A549 (cell line): ENCODE data around the gene GNB5. TPM values are rescaled to one million over a fixed set of nuclear protein-coding genes. Genes with fewer than 3 reads are reported as not detected.

Experiments used
- ATAC-seq, 2 experiments: fragments of 200-7000 bp in 1 of 2; fragments of >200 bp in 1 of 2; cut with Nextera tagmentation in 1 of 2; cut with Tn5 transposase in 1 of 2; 3 replicates each; pipeline versions ENCODE4 v1.8.0 to v1.9.1; 2018 to 2020; ENCODE audit warnings: mild to moderate bottlenecking in 1 of 2, moderate library complexity in 1 of 2
- CTCF ChIA-PET: fragments of 300-600 bp; sonication (Branson Sonifier 250); formaldehyde crosslinking; extraction: SDS; loops from one replicate; lab custom pipeline; 2021; ENCODE audit warnings: antibody characterized with exemption, inconsistent platforms; lab: Yijun Ruan, JAX
- POLR2A ChIA-PET: fragments of 350-600 bp; formaldehyde crosslinking; extraction: SDS; loops from one replicate; lab custom pipeline; 2021; ENCODE audit warnings: antibody characterized with exemption, inconsistent platforms; lab: Yijun Ruan, JAX
- DNase-seq, 2 experiments: peaks; one replicate each; pipeline versions ENCODE4 v3.0.0 to v3.0.0-alpha.2; 2011 to 2016; ENCODE audit warnings: low read depth in 1 of 2, low spot score in 1 of 2
- FAIRE-seq: peaks from 2 replicates; lab custom pipeline; 2011; peaks lifted over from hg19 to GRCh38; lab: Jason Lieb, UNC
- H3K27ac ChIP-seq, 2 experiments: fragments of >200 bp; sonication (Bioruptor Twin); formaldehyde crosslinking; 3 replicates each; pipeline ENCODE4 v1.5.1; 2016 to 2017
- H3K4me1 ChIP-seq: fragments of >200 bp; sonication (Bioruptor Twin); formaldehyde crosslinking; 3 replicates; pipeline ENCODE4 v1.6.1; 2016
- H3K4me2 ChIP-seq: fragments of >200 bp; sonication (Bioruptor Twin); formaldehyde crosslinking; 3 replicates; pipeline ENCODE4 v1.6.1; 2016
- H3K4me3 ChIP-seq: fragments of >200 bp; sonication (Bioruptor Twin); formaldehyde crosslinking; 3 replicates; pipeline ENCODE4 v1.5.1; 2016
- H3K9me3 ChIP-seq: fragments of >200 bp; sonication (Bioruptor Twin); formaldehyde crosslinking; 3 replicates; pipeline ENCODE4 v1.6.1; 2016
- CBX2 ChIP-seq: fragments of 200-600 bp; sonication (generic); IDR thresholded peaks from 2 replicates; pipeline ENCODE4 v1.6.1; 2016; ENCODE audit warnings: low read depth, mild to moderate bottlenecking, borderline replicate concordance
- CBX8 ChIP-seq: fragments of 200-600 bp; sonication (generic); IDR thresholded peaks from 2 replicates; pipeline ENCODE4 v1.6.1; 2016
- CEBPB ChIP-seq, 2 experiments: fragments of >200 bp in 1 of 2; sonication (Bioruptor Twin) in 1 of 2; formaldehyde crosslinking in 1 of 2; IDR thresholded peaks; 2 replicates each; pipeline ENCODE4 v1.6.1; 2012 to 2016
- CHD4 ChIP-seq: fragments of 200-600 bp; sonication (generic); IDR thresholded peaks from 2 replicates; pipeline ENCODE4 v1.6.1; 2016; ENCODE audit warnings: antibody characterized with exemption, mild to moderate bottlenecking, borderline replicate concordance
- ESRRA ChIP-seq: fragments of 150-350 bp; IDR thresholded peaks from 2 replicates; pipeline ENCODE4 v1.6.1; 2014; ENCODE audit warnings: mild to moderate bottlenecking, low read length, borderline replicate concordance
- FOSL2 ChIP-seq, 2 experiments: fragments of 450-650 bp in 1 of 2; fragments of >200 bp in 1 of 2; sonication (Bioruptor Twin) in 1 of 2; formaldehyde crosslinking; IDR thresholded peaks; 2 replicates each; pipeline versions ENCODE4 v1.5.0 to v1.6.1; 2016 to 2020; ENCODE audit warnings: mild to moderate bottlenecking in 1 of 2, moderate library complexity in 1 of 2
- FOXS1 ChIP-seq: fragments of 250-450 bp; sonication (Bioruptor Pico); IDR thresholded peaks from 2 replicates; pipeline ENCODE4 v1.5.0; 2020; ENCODE audit warnings: mild to moderate bottlenecking, moderate library complexity
- HEYL ChIP-seq: fragments of 250-450 bp; sonication (Bioruptor Pico); IDR thresholded peaks from 2 replicates; pipeline ENCODE4 v1.8.0; 2021; ENCODE audit warnings: mild to moderate bottlenecking, moderate library complexity
- HOXA7 ChIP-seq: fragments of 250-450 bp; sonication (Bioruptor Pico); IDR thresholded peaks from 2 replicates; pipeline ENCODE4 v1.5.0; 2020; ENCODE audit warnings: mild to moderate bottlenecking, moderate library complexity
- MAFK ChIP-seq: fragments of 450-650 bp; IDR thresholded peaks from 2 replicates; pipeline ENCODE4 v1.6.1; 2014; ENCODE audit not compliant: partially characterized antibody
- NFE2L2 ChIP-seq: fragments of 150-350 bp; conservative IDR thresholded peaks from 2 replicates; pipeline ENCODE4 v1.6.1; 2014; ENCODE audit warnings: low read length
- NPAS2 ChIP-seq: fragments of 250-450 bp; sonication (Bioruptor Pico); IDR thresholded peaks from 2 replicates; pipeline ENCODE4 v1.8.0; 2022; ENCODE audit warnings: mild to moderate bottlenecking, moderate library complexity, borderline replicate concordance
- PHF8 ChIP-seq: fragments of 200-600 bp; sonication (generic); IDR thresholded peaks from 2 replicates; pipeline ENCODE4 v1.6.1; 2016; ENCODE audit warnings: low read depth, mild to moderate bottlenecking, antibody characterized with exemption, moderate library complexity, borderline replicate concordance
- RAD21 ChIP-seq, 2 experiments: fragments of >200 bp in 1 of 2; sonication (Bioruptor Twin) in 1 of 2; formaldehyde crosslinking in 1 of 2; IDR thresholded peaks in 1 of 2; conservative IDR thresholded peaks in 1 of 2; 2 replicates in 1 of 2; 3 replicates in 1 of 2; pipeline ENCODE4 v1.6.1; 2012 to 2018; ENCODE audit warnings: inconsistent platforms in 1 of 2
- SMC3 ChIP-seq: fragments of >200 bp; sonication (Bioruptor Twin); formaldehyde crosslinking; IDR thresholded peaks from 3 replicates; pipeline ENCODE4 v1.6.1; 2018; ENCODE audit warnings: inconsistent platforms
- TP53 ChIP-seq: fragments of 250-450 bp; sonication (Bioruptor Pico); IDR thresholded peaks from 2 replicates; pipeline ENCODE4 v1.5.0; 2021; ENCODE audit warnings: mild to moderate bottlenecking, moderate library complexity
- ZSCAN20 ChIP-seq: fragments of 250-450 bp; sonication (Bioruptor Pico); IDR thresholded peaks from 2 replicates; pipeline ENCODE4 v1.8.0; 2022; ENCODE audit warnings: mild to moderate bottlenecking, moderate library complexity
- WGBS: methylation state at CpG from one replicate; pipeline ENCODE4 v1.1.6; 2017; ENCODE audit errors: missing lambda C conversion rate; 5-methylcytosine and 5-hydroxymethylcytosine counted together
- polyA plus RNA-seq, 4 experiments: library from polyadenylated mRNA; depleted of rRNA in 3 of 4; stranded (reverse); fragments of >200 nt; fragmentation: RNase III in 1 of 4; extraction: RNeasy Plus Mini Kit Qiagen cat#74134 plus additional on column Dnase treatment in 1 of 4; gene quantifications; 2 replicates in 3 of 4; 3 replicates in 1 of 4; pipeline ENCODE4 v1.2.3, GENCODE V29; 2011 to 2017
- TF ChIP-seq, protein P1 (sequence below): IDR thresholded peaks from 2 replicates; pipeline ENCODE4 v1.6.1; 2012
- TF ChIP-seq, protein P2 (sequence below): fragments of 200-600 bp; sonication (generic); IDR thresholded peaks from 2 replicates; pipeline ENCODE4 v1.6.1; 2016; ENCODE audit warnings: antibody characterized with exemption, mild to moderate bottlenecking, moderate library complexity
- TF ChIP-seq, protein P3 (sequence below): fragments of >200 bp; sonication (Bioruptor Twin); formaldehyde crosslinking; IDR thresholded peaks from 3 replicates; pipeline ENCODE4 v1.5.1; 2016

Gene GNB5
- polyA plus RNA-seq, 2 of the 4 experiments (the other 2 are of a cell fraction): 57.2 to 67.5 TPM

DNA sequence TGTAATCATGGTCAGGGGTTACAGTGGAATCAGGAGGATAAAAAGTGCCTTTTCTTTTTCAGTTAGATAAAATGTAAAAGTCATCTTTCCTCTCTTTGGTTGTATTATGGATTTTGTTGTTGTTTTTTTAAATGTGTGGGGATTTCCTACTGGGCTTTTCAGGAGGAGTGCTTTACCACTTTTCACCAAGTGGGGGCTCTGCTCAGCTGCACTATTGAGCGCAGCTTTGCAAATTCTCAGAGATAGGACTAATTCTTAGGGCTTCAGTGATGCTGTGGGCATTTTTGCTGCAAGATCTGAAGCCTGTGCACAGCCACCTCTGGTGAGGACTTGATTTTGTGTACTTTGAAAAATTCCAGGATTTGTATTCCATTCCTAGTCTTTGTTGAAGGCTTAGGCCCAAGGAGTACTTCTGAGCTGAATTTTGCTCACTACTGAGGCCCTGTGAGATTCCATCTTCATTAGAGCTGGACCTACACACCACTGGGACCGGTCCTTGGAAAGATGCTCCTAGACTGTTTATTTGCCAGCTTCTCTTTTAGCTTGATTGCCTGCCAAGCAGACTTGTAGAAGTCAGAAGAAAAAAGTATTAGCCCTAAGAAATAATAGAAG, 7.5 kb downstream of the GNB5 start:
- POLR2A ChIA-PET: no interaction called here
- H3K9me3 ChIP-seq: no peaks in the 10 kb centered on the region
- 23% methylated on average over 2 of the region's 2 CpGs for WGBS
- ATAC-seq: no peak
- H3K4me1 ChIP-seq: peaks cover 7% of the 10 kb centered on the region
- H3K27ac ChIP-seq: no peak overlapping the region
- DNase-seq: peak; percentile 43 to 47
- H3K4me2 ChIP-seq: no peak overlapping the region
- CTCF ChIA-PET: interaction anchor here (0.6 to 4.1 kb wide), 20 partner anchors 8 to 551 kb away, joined by 3 to 29 read pairs (median 4); no protein-coding TSS in a partner anchor
- no peak for TF ChIP-seq CHD4
- TF ChIP-seq, protein P1, sequence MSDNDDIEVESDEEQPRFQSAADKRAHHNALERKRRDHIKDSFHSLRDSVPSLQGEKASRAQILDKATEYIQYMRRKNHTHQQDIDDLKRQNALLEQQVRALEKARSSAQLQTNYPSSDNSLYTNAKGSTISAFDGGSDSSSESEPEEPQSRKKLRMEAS: no peak
- TF ChIP-seq ESRRA: no peak
- no peak for TF ChIP-seq CBX2
- TF ChIP-seq, protein P2, sequence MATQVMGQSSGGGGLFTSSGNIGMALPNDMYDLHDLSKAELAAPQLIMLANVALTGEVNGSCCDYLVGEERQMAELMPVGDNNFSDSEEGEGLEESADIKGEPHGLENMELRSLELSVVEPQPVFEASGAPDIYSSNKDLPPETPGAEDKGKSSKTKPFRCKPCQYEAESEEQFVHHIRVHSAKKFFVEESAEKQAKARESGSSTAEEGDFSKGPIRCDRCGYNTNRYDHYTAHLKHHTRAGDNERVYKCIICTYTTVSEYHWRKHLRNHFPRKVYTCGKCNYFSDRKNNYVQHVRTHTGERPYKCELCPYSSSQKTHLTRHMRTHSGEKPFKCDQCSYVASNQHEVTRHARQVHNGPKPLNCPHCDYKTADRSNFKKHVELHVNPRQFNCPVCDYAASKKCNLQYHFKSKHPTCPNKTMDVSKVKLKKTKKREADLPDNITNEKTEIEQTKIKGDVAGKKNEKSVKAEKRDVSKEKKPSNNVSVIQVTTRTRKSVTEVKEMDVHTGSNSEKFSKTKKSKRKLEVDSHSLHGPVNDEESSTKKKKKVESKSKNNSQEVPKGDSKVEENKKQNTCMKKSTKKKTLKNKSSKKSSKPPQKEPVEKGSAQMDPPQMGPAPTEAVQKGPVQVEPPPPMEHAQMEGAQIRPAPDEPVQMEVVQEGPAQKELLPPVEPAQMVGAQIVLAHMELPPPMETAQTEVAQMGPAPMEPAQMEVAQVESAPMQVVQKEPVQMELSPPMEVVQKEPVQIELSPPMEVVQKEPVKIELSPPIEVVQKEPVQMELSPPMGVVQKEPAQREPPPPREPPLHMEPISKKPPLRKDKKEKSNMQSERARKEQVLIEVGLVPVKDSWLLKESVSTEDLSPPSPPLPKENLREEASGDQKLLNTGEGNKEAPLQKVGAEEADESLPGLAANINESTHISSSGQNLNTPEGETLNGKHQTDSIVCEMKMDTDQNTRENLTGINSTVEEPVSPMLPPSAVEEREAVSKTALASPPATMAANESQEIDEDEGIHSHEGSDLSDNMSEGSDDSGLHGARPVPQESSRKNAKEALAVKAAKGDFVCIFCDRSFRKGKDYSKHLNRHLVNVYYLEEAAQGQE: no peak
- TF ChIP-seq, protein P3, sequence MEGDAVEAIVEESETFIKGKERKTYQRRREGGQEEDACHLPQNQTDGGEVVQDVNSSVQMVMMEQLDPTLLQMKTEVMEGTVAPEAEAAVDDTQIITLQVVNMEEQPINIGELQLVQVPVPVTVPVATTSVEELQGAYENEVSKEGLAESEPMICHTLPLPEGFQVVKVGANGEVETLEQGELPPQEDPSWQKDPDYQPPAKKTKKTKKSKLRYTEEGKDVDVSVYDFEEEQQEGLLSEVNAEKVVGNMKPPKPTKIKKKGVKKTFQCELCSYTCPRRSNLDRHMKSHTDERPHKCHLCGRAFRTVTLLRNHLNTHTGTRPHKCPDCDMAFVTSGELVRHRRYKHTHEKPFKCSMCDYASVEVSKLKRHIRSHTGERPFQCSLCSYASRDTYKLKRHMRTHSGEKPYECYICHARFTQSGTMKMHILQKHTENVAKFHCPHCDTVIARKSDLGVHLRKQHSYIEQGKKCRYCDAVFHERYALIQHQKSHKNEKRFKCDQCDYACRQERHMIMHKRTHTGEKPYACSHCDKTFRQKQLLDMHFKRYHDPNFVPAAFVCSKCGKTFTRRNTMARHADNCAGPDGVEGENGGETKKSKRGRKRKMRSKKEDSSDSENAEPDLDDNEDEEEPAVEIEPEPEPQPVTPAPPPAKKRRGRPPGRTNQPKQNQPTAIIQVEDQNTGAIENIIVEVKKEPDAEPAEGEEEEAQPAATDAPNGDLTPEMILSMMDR: peak; percentile 65
- TF ChIP-seq SMC3: peak; percentile 55; the same call in 2 of the 3 replicates
- TF ChIP-seq RAD21 (conservative IDR thresholded peaks at IDR 0.05 in 1 of 2, IDR thresholded peaks at IDR 0.05 in 1 of 2): peak; percentile 47 to 62; a peak in 4 of 5 replicates
- FAIRE-seq: peak; percentile 23
- no peak overlapping the region for H3K4me3 ChIP-seq

DNA sequence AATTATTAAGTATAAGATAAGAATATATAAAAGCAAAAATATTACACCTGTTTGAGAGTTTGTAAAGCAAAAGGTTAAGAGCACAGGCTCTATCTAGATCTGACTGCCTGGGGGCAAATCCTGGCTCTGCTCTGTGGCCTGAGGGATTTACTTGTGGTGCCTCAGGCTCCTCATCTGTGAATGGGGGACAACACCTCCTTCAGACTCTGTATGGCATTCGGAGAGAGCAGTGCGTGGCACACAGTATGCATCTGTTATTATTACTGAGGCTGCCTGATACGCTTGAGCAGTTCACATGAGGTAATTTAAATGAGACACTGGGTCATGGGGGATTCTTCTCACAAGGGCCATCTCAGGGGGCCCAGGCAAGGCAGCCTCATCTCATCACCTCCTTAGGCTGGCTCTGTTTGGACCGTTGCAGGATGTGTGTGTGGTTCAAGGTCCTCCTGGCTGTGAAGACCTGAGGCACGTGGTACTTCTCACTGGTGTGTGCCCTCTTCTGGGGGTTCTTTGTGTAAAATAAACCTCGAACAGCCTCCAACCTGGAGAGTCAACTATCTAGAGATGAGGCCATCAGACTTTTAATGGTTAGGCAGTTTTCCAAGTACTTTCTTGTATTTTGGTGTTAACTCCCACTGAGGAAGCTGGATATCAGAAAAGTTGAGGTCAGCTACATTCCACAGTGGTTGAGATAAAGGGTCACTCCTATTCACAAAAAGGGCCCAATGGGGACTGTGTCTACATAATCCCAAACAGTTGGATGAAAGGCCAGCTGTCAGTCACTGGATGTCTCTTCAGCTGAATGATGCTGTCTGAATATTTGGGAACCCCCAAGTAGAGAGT, 9.0 kb downstream of the GNB5 start:
- DNase-seq: no peak
- Histone ChIP-seq H3K4me3 (no peak overlapping the region), H3K4me1 (peaks cover 12% of the 10 kb centered on the region), H3K4me2 (no peak overlapping the region), H3K27ac (no peak overlapping the region), H3K9me3 (no peaks in the 10 kb centered on the region)
- 71% methylated on average over 6 of the region's 6 CpGs for WGBS
- TF ChIP-seq RAD21 (conservative IDR thresholded peaks at IDR 0.05 in 1 of 2, IDR thresholded peaks at IDR 0.05 in 1 of 2): no peak
- no peak for TF ChIP-seq MAFK
- TF ChIP-seq ESRRA: no peak
- TF ChIP-seq HOXA7 (CRISPR knock-in tag): no peak
- TF ChIP-seq NPAS2 (CRISPR knock-in tag): no peak
- no peak for TF ChIP-seq TP53 (CRISPR knock-in tag)
- no peak for TF ChIP-seq FOSL2 (IDR thresholded peaks at IDR 0.05)
- TF ChIP-seq FOSL2 (CRISPR knock-in tag; IDR thresholded peaks at IDR 0.05): no peak
- TF ChIP-seq ZSCAN20 (CRISPR knock-in tag): no peak
- no peak for TF ChIP-seq NFE2L2
- TF ChIP-seq CBX8: no peak
- no peak for TF ChIP-seq PHF8
- no peak for TF ChIP-seq HEYL (CRISPR knock-in tag)
- no peak for TF ChIP-seq FOXS1 (CRISPR knock-in tag)
- no peak for TF ChIP-seq CEBPB (IDR thresholded peaks at IDR 0.05)
- FAIRE-seq: no peak
- CTCF ChIA-PET: interaction anchor here (0.5 to 3.3 kb wide), 10 partner anchors 9 to 525 kb away, joined by 3 to 29 read pairs (median 4); no protein-coding TSS in a partner anchor
- ATAC-seq: no peak
- POLR2A ChIA-PET: no interaction called here
